Lower leg skin (tissue), 3 donors: ENCODE measurements around the gene PIANP.

ENCODE experiments used
- POLR2A ChIP-seq, 2 donors: fragments of 450-650 bp; IDR thresholded peaks; one replicate each; pipeline ENCODE4 v1.6.1; 2016 to 2017; ENCODE audit warnings: antibody characterized with exemption in 2 of 2, mild to moderate bottlenecking in 1 of 2, moderate library complexity in 1 of 2
- TF ChIP-seq, protein P1 (sequence below), 3 donors: fragments of 450-650 bp; IDR thresholded peaks; one replicate each; pipeline ENCODE4 v1.5.1; 2016; ENCODE audit warnings: antibody characterized with exemption in 3 of 3, mild to moderate bottlenecking in 3 of 3, moderate library complexity in 2 of 3

DNA sequence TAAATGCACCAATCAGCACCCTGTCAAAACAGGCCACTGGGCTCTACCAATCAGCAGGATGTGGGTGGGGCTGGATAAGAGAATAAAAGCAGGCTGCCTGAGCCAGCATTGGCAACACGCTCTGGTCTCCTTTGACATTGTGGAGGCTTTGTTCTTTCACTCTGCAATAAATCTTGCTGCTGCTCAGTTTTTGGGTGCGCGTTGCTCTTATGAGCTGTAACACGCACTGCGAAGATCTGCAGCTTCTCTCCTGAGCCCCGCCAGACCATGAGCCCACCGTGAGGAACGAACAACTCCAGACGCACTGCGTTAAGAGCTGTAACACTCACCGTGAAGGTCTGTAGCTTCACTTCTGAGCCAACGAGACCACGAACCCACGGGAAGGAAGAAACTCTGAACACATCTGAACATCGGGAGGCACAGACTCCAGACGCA is 8.4 kb upstream of the PIANP start:
- TF ChIP-seq, protein P1, sequence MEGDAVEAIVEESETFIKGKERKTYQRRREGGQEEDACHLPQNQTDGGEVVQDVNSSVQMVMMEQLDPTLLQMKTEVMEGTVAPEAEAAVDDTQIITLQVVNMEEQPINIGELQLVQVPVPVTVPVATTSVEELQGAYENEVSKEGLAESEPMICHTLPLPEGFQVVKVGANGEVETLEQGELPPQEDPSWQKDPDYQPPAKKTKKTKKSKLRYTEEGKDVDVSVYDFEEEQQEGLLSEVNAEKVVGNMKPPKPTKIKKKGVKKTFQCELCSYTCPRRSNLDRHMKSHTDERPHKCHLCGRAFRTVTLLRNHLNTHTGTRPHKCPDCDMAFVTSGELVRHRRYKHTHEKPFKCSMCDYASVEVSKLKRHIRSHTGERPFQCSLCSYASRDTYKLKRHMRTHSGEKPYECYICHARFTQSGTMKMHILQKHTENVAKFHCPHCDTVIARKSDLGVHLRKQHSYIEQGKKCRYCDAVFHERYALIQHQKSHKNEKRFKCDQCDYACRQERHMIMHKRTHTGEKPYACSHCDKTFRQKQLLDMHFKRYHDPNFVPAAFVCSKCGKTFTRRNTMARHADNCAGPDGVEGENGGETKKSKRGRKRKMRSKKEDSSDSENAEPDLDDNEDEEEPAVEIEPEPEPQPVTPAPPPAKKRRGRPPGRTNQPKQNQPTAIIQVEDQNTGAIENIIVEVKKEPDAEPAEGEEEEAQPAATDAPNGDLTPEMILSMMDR (IDR thresholded peaks at IDR 0.05) = no peak
- TF ChIP-seq POLR2A (IDR thresholded peaks at IDR 0.05) = no peak
